ENCODE results near the gene KLHL14.
"Not testable (repeated sequence)": the region's sequence is repeated elsewhere in the genome, so short reads cannot be mapped to it uniquely, and the experiment has no call there.

Gene KLHL14

DNA sequence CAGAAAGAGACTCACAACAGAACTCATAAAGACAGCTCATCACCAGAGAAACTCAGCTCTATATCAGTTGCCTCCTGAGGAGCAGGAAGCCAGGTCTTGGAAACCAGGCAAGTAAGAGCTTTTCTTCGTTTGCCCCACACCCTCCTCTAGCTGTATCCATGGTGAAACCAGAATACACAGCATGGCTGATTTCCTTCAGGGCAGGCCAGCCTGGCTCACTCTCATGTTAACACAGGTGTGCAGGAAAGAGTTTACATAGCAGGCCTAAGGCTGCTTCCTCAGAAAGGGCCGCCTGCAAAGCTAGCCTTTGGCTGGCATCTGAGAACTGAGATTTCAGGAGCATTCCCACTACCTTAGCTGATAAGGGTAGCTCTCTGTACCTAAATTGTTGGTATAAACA, 65.7 kb downstream of the KLHL14 start:
- H3K4me1 Mint-ChIP-seq: no peaks in the 10 kb centered on the region
- H3K27me3 Mint-ChIP-seq: peaks cover 6% of the 10 kb centered on the region
- ATAC-seq: no peak
- H3K9me3 Mint-ChIP-seq: no peaks in the 10 kb centered on the region
- H3K27ac Mint-ChIP-seq: no peak overlapping the region
- DNase-seq: no peak
- H3K4me3 Mint-ChIP-seq: no peak overlapping the region

DNA sequence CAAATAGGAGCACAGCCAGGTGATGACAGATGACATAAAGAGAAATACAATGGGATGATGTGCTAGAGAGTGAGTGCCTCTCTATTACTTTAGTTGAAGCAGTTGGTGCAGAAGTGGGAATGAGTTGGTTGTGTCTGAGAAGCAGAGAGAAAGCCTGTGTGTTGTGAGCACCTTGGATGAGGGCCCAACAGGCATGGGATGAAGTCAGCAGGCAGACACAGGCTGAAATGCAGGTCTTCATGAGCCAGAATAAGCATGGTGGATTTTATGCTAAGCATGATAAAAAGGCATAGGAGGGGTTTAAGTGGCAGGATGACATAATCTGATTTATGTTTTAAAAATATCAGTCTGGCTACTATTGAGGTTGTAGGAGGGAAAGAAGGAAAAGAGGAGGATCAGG, 71.5 kb downstream of the KLHL14 start:
- no peak overlapping the region for H3K4me3 Mint-ChIP-seq
- H3K4me1 Mint-ChIP-seq: no peaks in the 10 kb centered on the region
- DNase-seq (no peak), ATAC-seq (no peak)
- H3K27me3 Mint-ChIP-seq: no peaks in the 10 kb centered on the region
- H3K27ac Mint-ChIP-seq: no peak overlapping the region
- H3K9me3 Mint-ChIP-seq: no peaks in the 10 kb centered on the region

DNA sequence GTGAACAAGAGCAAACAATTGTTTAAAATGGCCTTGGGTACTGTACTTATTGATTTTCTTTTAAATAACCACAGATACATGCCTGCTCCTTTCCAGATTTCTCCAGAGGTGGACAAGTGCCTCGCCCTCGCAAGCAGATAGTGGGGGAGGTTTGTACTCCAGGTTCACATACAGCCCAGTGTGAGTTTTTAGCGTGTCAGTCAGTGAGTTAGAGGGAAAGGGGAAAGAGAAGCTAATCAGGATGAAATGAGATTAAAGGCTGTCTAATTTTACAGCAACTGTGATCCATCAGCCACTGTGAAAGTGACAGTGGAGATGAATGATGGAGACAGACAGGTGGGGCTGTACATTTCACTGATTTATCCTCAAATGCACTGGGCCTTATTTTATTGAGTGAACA, 74.7 kb downstream of the KLHL14 start:
- H3K4me3 Mint-ChIP-seq: no peak overlapping the region
- no peaks in the 10 kb centered on the region for H3K27me3 Mint-ChIP-seq
- H3K27ac Mint-ChIP-seq: no peak overlapping the region
- DNase-seq (no peak), ATAC-seq (no peak)
- H3K4me1 Mint-ChIP-seq: no peaks in the 10 kb centered on the region
- no peaks in the 10 kb centered on the region for H3K9me3 Mint-ChIP-seq

DNA sequence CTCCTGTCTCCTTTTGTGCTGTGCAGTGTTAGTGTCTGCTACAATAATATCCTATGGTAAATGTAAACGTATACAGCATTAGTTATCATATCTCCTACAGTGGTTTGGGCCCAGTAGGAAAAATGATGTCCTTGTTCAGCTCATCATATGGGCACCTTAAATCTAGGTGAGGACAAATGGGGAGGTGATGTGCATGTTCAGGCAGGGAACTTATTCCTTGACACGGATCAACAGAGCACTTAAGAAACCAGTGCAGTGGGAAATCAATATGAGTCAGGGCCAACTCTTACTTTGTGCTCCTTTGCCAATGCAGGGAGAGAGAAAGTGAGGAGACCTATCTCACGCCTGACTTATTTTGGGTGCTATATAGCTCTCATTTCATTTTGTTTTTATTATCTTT, 76.4 kb downstream of the KLHL14 start:
- DNase-seq: no peak
- ATAC-seq: no peak
- H3K9me3 Mint-ChIP-seq: no peaks in the 10 kb centered on the region
- H3K27me3 Mint-ChIP-seq: no peaks in the 10 kb centered on the region
- H3K4me1 Mint-ChIP-seq: no peaks in the 10 kb centered on the region
- H3K4me3 Mint-ChIP-seq: no peak overlapping the region
- H3K27ac Mint-ChIP-seq: no peak overlapping the region

DNA sequence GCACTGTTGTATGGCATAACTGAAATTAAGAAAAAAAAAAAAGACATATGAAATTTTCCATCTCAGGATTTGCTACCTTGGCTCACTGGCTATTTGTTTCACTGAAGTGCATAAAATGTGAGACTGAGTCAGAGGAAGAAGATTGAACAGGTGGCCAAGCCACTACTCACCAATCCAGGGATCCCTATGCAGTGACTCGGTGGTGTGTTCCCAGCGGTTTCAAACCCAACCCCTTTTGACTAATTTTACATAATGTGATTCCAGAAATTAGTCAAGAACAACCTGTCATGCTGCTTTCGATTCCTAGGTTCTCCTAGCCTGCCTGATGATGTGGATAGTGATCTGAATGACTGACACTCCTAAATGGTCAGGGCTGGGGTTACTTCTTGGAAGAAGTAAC, 77.3 kb downstream of the KLHL14 start:
- Mint-ChIP-seq H3K9me3 (no peaks in the 10 kb centered on the region), H3K4me1 (no peaks in the 10 kb centered on the region), H3K27ac (no peak overlapping the region), H3K4me3 (no peak overlapping the region), H3K27me3 (no peaks in the 10 kb centered on the region)
- ATAC-seq (no peak), DNase-seq (no peak)

DNA sequence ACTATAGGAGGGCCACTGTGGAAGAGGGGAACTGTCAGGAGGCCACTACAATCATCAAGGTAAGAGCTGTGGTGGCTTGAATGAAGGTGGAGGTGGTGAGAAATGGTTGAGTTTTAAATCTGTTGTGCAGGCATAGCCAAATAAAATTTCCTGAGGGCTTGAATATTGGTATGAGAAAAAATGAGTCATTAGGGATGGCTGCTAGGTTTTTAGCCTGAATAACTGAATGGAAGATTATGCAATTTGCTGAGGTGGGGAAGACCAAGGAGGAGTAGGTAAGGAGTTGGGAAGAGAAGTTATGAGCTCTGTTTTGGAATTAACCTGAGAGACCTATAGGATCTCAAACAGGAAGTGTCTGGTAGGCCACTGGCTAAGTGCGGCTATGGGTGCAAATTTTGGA, 84.0 kb downstream of the KLHL14 start:
- ATAC-seq (no peak), DNase-seq (no peak)
- no peaks in the 10 kb centered on the region for H3K9me3 Mint-ChIP-seq
- no peak overlapping the region for H3K4me3 Mint-ChIP-seq
- H3K27ac Mint-ChIP-seq: no peak overlapping the region
- no peaks in the 10 kb centered on the region for H3K4me1 Mint-ChIP-seq
- no peaks in the 10 kb centered on the region for H3K27me3 Mint-ChIP-seq

DNA sequence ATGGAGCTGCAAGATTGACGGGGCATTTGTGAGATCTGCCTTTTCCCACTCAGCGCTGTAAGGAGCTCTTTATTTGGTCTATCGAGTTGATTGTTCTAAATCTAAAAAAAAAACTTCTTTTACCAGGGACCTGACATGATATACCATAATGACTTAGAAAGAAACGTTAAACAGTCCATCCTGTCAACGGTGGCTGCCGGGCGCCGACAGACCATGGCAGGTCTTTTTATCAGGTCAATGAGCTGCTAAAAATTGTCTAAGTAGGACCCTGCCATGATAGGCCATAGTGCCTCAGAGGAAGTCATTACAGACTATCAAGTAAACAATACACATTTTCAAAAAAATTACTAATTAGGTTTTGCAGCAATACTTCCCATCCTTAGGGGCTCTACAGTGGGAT, 87.9 kb downstream of the KLHL14 start:
- Mint-ChIP-seq H3K4me1 (no peaks in the 10 kb centered on the region), H3K27ac (no peak overlapping the region), H3K27me3 (no peaks in the 10 kb centered on the region), H3K9me3 (no peaks in the 10 kb centered on the region), H3K4me3 (no peak overlapping the region)
- ATAC-seq (no peak), DNase-seq (no peak)

DNA sequence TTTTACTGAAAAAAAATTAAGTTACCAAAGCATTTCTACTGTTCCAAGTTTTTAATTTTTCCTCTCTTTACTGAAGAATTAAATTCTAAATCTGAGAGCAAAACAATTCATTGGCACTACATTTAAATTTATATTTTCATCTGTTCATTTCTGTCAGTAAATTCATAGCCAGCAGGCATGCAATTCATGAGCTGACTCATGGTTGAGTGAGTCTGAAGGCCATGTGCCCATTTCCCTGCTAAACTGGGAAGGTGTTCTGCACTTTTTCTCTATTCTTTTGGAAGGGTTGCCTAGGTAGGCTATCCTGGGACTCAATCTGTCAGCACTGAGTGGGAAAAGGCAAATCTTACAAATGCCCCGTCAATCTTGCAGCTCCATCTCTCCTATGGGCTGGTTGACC, 88.7 kb downstream of the KLHL14 start:
- Mint-ChIP-seq H3K9me3 (no peaks in the 10 kb centered on the region), H3K4me1 (no peaks in the 10 kb centered on the region), H3K27me3 (no peaks in the 10 kb centered on the region), H3K4me3 (no peak overlapping the region), H3K27ac (no peak overlapping the region)
- no peak for ATAC-seq
- DNase-seq: no peak

DNA sequence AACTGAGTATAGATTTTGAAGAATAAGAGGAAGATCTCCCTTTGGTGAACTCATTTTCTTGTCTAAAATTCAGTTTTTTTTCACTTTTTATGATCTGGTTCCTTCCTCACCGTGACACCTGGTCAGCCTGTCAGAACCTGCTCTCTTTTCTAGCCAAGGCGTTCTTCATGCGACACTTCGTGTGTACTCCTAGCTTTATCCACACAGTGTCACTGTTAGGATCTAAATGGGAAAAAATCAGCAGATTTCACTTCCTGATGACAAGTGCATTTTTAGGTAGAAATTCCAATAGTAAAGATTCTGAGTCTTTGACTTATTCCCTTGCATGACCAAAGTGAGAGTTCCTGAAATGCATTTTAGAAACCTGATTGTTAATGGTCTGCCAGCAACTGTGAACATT, 89.8 kb downstream of the KLHL14 start:
- Mint-ChIP-seq H3K4me3 (no peak overlapping the region), H3K27ac (no peak overlapping the region), H3K4me1 (no peaks in the 10 kb centered on the region), H3K9me3 (no peaks in the 10 kb centered on the region), H3K27me3 (no peaks in the 10 kb centered on the region)
- DNase-seq (no peak), ATAC-seq (no peak)

DNA sequence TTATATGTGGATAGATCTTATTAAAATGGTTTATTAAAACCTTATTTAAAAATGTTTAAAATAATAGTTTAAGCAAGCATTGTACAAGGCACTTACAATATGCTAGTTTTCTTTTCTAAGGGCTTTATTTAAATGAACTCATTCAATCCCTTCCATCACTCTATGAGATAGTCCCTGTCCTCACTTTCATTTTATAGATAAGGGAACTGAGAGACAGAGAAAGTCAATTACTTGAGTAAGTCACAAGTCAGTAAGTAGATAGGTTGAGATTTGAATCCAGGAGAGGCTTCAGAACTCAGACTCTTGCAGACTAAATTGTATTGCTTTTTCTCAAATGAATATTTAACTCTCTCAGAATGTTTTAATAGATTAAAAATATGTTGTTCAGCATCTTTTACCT, 95.2 kb downstream of the KLHL14 start:
- no peak for ATAC-seq
- Mint-ChIP-seq H3K4me1 (no peaks in the 10 kb centered on the region), H3K4me3 (no peak overlapping the region)

DNA sequence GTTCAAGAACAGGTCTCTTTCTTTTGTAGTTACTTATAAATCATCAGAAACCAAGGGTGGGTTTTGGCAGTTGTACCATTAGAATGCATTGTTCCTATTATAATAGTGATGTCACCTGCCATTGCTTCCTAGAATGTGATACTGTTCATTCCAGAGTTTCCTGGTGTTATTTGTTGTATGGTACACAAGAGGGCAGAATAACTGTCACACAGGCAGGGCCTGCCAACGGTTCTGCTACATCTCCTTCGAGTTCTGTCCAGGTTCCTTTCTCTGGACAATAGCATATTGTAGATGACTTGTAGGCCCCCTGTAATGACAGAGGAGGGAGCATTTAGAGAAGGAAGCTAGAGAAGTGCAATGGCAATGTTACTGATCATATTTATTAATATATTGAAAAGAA, 98.3 kb downstream of the KLHL14 start:
- no peak overlapping the region for H3K4me3 Mint-ChIP-seq
- H3K9me3 Mint-ChIP-seq: peaks cover 0 to 3% of the 10 kb centered on the region in 2 donors
- DNase-seq: no peak
- H3K4me1 Mint-ChIP-seq: no peaks in the 10 kb centered on the region
- ATAC-seq: no peak
- H3K27me3 Mint-ChIP-seq: peaks cover 3% of the 10 kb centered on the region
- H3K27ac Mint-ChIP-seq: no peak overlapping the region

More for the DNA sequence above, 95.2 kb downstream of the KLHL14 start:
- no peaks in the 10 kb centered on the region for H3K9me3 Mint-ChIP-seq
- H3K27me3 Mint-ChIP-seq: no peaks in the 10 kb centered on the region
- no peak for DNase-seq
- H3K27ac Mint-ChIP-seq: no peak overlapping the region

DNA sequence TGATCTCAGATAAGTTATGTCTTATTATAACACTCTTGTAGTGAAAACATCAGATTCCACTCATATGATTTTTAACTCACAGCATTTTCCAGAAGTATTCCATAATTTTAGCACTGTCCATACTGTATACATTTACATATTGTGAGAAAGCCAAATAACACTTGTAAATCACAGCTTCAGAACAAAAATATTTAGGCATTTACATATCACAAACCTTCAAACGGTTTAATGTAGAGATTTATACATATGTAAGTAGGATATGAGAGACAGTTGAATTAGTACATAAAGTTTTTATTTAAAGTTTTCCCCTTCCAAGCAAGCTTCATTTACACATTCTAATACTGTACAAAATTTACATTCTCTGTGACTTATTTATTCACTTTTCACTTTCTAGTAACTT, 100.4 kb downstream of the KLHL14 start:
- no peak overlapping the region for H3K4me3 Mint-ChIP-seq
- DNase-seq: no peak
- no peaks in the 10 kb centered on the region for H3K4me1 Mint-ChIP-seq
- no peak overlapping the region for H3K27ac Mint-ChIP-seq
- no peak for ATAC-seq
- H3K27me3 Mint-ChIP-seq: peaks cover 8% of the 10 kb centered on the region
- peaks cover 0 to 7% of the 10 kb centered on the region in 2 donors for H3K9me3 Mint-ChIP-seq

DNA sequence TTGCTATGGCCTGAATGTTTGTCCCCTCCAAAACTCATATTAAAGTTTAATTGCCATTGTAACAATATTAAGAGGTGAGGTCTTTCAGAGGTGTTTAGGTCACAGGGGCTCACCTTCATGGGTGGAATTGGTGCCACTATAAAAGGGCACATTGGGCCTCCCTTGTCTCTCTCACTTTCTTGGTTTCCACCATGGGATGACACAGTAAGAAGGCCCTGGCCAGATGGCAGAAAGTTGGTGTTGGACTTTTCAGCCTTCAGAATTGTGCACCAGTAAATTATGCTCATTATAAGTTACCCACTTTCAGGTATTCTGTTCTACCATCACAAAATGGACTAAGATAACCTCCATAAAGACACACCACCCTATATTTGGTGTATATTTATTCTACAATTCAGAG, 102.1 kb downstream of the KLHL14 start:
- H3K9me3 Mint-ChIP-seq: peaks cover 0 to 7% of the 10 kb centered on the region in 2 donors
- DNase-seq: no peak
- H3K27ac Mint-ChIP-seq: no peak overlapping the region
- H3K27me3 Mint-ChIP-seq: peaks cover 8% of the 10 kb centered on the region
- H3K4me1 Mint-ChIP-seq: no peaks in the 10 kb centered on the region
- no peak for ATAC-seq
- H3K4me3 Mint-ChIP-seq: no peak overlapping the region

DNA sequence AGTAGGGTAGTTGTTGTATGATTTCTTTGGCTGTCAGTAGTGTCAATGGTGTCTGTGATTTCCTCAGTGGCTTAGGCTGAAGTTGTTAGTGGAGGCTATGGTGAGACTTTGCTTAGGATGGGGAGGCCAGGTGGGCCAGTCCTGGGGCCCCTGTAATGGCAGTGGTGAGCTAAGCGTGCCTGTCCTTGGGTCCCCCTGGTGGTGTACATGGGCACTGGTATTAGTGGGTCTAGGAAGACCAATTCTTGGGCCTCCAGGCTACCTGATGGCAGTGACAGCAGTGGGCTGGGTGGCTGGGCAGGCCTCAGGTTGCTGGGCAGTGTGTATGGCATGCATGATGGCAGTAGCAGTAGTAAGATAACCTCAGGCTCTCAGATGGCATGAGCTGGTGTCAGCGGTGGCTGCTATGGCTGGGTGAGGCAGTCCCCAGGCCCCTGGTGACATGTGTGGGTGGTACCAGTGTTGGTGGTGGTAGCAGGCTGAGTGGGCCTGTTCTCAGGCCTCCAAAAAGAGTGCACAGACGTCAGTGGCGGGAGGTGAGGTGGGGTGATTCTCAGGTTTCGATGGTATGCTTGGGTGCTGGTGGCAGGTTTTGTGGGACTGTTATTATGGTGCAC, 103.2 kb downstream of the KLHL14 start:
- ATAC-seq: peak; percentile 45
- Mint-ChIP-seq H3K4me1 (no peaks in the 10 kb centered on the region), H3K27me3 (peaks cover 8% of the 10 kb centered on the region), H3K27ac (no peak overlapping the region), H3K9me3 (peaks cover 0 to 7% of the 10 kb centered on the region in 2 donors), H3K4me3 (no peak overlapping the region)
- no peak for DNase-seq

DNA sequence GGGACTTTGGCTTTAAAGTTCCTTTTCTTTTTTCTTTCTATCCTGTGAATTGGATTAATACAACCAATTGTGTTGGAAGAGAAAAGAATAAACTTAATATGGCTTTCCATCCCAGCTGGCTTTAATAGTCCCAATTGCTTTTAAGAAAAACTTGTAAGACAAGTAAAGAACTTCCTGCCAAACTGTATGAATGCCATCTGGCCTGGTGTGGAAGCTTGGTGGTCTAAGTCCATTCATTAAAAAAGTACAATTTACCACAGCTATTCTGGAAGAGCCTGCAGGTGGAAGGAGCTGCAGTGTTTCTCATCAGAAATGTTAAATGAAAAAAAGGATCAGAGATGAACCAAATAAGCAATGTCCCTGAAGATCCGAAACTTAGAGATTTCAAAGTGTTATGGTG, 103.9 kb downstream of the KLHL14 start:
- no peaks in the 10 kb centered on the region for H3K4me1 Mint-ChIP-seq
- no peak overlapping the region for H3K4me3 Mint-ChIP-seq
- H3K27me3 Mint-ChIP-seq: peaks cover 8% of the 10 kb centered on the region
- peaks cover 0 to 7% of the 10 kb centered on the region in 2 donors for H3K9me3 Mint-ChIP-seq
- DNase-seq (no peak), ATAC-seq (no peak)
- no peak overlapping the region for H3K27ac Mint-ChIP-seq

DNA sequence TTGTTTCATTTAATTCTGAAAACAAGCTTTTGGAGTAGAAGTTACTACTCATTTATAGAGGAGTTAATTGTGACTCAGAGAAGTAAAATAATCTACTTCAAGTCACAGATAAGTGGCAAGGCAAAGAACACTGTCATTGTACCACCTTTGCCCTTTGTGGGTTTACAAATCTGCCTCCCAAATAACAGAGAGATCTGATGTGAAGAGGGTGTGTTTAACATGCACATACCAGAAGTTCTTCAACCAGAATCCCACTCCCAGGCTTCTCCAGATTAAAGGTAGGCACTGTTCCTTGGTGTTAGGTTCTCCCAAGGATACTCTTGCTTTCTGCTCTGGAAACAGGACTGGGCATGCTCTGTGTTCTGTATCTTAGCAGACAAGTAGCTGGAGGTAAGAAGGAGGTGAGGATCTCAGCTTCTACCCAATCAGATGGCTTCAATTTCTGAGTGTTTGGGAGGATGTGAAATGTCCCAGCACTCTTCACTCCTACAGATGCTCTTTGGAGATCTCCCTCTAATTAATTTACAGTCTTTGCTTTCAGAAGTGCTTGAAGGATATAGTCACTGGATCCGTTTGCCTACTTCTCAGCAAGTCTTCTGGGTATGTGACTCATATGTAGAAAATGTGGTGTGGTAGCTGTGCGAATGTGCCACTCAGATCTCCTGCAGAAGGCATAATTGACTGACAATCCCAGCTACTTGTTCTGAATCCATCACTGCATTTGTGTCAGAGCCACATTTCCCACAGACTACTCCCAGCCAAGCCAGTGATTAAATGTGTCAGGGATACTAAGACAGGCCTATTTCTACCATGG, 111.1 kb downstream of the KLHL14 start:
- peak; percentile 20 for ATAC-seq
- no peak overlapping the region for H3K27ac Mint-ChIP-seq
- DNase-seq: no peak
- peaks cover 7 to 8% of the 10 kb centered on the region in 2 donors for H3K9me3 Mint-ChIP-seq
- H3K27me3 Mint-ChIP-seq: peaks cover 18% of the 10 kb centered on the region
- no peak overlapping the region for H3K4me3 Mint-ChIP-seq
- H3K4me1 Mint-ChIP-seq: no peaks in the 10 kb centered on the region

DNA sequence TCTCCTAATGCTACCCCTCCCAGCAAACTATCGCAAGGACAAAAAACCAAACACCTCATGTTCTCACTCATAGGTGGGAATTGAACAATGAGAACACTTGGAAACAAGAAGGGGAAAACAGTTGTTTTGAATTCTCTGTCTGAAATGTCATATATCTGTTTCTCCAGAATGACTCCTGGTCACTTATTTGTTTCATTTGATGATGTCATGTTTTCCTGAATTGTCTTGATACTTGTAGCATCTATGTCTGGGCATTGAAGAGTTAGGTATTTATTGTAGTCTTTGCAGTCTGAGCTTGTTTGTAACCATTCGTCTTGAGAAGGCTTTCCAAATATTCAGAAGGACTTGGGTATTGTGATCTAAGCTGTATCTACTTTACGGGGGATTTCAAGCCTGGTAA, 118.3 kb downstream of the KLHL14 start:
- not testable (repeated sequence) for H3K9me3 Mint-ChIP-seq, ATAC-seq, DNase-seq, H3K4me3 Mint-ChIP-seq, H3K4me1 Mint-ChIP-seq, H3K27ac Mint-ChIP-seq
- H3K27me3 Mint-ChIP-seq: peaks cover 25% of the 10 kb centered on the region

Measured in stimulated activated naive CD8-positive, alpha-beta T cell treated with anti-CD3 and anti-CD28 coated beads, Interleukin-15, amount 100 ng/mL, for 72 hours (primary cell).